NB4 (cell line): ENCODE measurements around the gene PPP2R5C.

Experiments used
- DNase-seq: peaks from one replicate; pipeline ENCODE4 v3.0.0; 2010; ENCODE audit warnings: low read depth
- H3K4me3 ChIP-seq: one replicate; pipeline ENCODE4 v1.5.1; 2011; ENCODE audit warnings: mild to moderate bottlenecking, low read depth, low read length, moderate library complexity
- MYC ChIP-seq: IDR thresholded peaks from 2 replicates; pipeline ENCODE4 v1.6.1; 2011; ENCODE audit warnings: low read depth, low read length
- POLR2A ChIP-seq: IDR thresholded peaks from 2 replicates; pipeline ENCODE4 v1.6.1; 2011; ENCODE audit warnings: mild to moderate bottlenecking; ENCODE audit not compliant: insufficient read length; ENCODE audit errors: extremely low read depth
- TF ChIP-seq, protein P1 (sequence below): IDR thresholded peaks from 2 replicates; pipeline ENCODE4 v1.6.1; 2011; ENCODE audit warnings: low read depth, low read length
- TF ChIP-seq, protein P2 (sequence below): IDR thresholded peaks from one replicate; pipeline ENCODE4 v1.5.1; 2012; ENCODE audit warnings: low read depth, low read length

Gene PPP2R5C

DNA sequence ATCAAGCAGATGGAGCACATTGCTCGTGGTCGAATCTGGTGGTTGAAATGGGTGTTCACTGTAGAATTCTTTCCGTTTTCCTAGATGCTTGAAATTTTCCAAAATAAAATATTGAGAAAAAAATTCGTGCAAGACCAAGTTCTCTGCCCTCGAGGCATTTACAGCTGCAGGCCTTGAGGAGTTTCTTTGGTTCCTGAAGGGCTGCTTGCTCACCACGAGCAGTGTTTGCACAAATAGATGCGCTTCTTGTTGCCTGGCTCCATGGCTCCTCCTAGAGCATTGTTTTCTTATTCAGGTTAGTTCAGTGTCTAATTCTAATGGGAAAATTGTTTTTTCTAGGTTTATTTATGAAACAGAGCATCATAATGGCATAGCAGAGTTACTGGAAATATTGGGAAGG lies 128.4 kb downstream of the PPP2R5C start:
- H3K4me3 ChIP-seq, result no peak overlapping the region
- TF ChIP-seq, protein P1, sequence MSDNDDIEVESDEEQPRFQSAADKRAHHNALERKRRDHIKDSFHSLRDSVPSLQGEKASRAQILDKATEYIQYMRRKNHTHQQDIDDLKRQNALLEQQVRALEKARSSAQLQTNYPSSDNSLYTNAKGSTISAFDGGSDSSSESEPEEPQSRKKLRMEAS, result no peak
- TF ChIP-seq, protein P2, sequence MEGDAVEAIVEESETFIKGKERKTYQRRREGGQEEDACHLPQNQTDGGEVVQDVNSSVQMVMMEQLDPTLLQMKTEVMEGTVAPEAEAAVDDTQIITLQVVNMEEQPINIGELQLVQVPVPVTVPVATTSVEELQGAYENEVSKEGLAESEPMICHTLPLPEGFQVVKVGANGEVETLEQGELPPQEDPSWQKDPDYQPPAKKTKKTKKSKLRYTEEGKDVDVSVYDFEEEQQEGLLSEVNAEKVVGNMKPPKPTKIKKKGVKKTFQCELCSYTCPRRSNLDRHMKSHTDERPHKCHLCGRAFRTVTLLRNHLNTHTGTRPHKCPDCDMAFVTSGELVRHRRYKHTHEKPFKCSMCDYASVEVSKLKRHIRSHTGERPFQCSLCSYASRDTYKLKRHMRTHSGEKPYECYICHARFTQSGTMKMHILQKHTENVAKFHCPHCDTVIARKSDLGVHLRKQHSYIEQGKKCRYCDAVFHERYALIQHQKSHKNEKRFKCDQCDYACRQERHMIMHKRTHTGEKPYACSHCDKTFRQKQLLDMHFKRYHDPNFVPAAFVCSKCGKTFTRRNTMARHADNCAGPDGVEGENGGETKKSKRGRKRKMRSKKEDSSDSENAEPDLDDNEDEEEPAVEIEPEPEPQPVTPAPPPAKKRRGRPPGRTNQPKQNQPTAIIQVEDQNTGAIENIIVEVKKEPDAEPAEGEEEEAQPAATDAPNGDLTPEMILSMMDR, result no peak
- no peak for TF ChIP-seq POLR2A
- TF ChIP-seq MYC, result no peak
- DNase-seq, result peak; percentile 32

DNA sequence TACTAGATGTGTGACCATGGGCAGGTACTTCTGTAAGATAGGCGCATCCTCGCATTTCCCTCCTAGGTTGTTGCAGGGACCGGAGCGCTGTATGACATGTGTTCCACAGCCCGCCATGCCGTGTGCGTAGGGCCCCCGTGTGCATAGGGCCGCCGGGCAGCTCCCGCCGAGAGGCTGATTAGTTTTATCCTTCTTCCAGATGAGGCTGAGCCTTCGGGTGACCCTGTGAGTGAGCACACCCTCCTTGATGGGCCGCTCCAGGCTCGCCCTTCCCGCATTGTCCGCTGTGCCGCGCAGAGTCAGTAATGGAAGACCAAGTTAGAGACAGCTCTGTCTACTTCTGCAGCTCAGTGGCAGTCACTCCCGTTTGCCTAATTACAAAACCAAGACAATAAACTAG lies 130.0 kb downstream of the PPP2R5C start:
- no peak overlapping the region for H3K4me3 ChIP-seq
- no peak for TF ChIP-seq POLR2A
- TF ChIP-seq, protein P2, result no peak
- DNase-seq, result no peak

DNA sequence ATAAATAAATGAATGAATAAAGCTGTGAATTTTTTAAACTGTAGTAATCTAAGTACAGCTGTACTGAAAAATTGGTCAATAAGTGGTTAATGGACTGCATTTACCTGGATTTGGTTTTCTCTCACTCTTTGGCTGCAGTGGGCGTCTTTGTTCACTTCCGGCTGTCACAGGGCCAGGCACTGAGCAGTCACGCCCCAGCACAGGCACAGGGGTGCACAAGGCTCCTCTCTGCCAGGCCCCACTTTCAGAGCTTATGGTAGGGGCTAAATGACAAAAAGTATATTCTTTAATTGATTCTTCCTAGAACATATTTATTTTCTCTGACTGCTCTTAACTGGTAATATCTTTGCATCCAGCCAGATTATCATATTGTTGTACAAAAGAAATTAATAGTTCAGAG lies 132.2 kb downstream of the PPP2R5C start:
- H3K4me3 ChIP-seq, result no peak overlapping the region
- no peak for DNase-seq
- TF ChIP-seq POLR2A (no peak), MYC (no peak)
- TF ChIP-seq, protein P2, result no peak
- TF ChIP-seq, protein P1, result no peak

DNA sequence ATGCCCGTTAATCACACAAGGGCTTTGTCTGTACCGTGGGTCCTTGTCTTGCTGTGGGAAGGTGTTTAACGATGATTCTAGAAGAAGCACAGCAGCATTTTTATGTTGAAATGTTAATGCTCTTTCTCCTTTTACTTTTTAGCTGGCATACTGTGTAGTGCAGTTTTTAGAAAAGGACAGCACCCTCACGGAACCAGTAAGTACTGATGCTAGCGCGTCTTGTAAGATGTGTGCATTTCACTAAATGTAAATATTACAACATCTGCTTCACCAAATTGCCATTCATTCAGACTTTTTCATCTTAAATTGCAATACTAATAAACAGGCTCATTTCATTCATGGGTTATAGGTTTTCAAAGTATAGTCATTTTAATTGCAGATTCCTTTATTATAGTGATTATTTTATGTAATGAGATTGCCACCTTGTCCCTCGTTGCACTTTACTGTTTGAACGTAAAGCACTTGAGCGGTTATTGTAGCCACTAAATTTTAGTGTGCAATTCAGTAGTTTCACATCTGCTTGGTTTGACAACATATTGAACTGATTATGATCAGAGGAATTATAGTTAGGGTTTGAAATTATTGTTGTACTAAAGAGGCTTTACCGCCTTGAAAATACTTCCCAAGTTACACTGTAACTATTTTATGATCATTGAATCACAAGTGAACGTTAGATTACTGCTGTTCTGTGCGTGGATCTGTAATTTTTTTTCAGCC lies 133.0 kb downstream of the PPP2R5C start:
- TF ChIP-seq, protein P1, result no peak
- no peak for TF ChIP-seq MYC
- TF ChIP-seq, protein P2, result no peak
- no peak for TF ChIP-seq POLR2A
- no peak overlapping the region for H3K4me3 ChIP-seq
- DNase-seq, result no peak

DNA sequence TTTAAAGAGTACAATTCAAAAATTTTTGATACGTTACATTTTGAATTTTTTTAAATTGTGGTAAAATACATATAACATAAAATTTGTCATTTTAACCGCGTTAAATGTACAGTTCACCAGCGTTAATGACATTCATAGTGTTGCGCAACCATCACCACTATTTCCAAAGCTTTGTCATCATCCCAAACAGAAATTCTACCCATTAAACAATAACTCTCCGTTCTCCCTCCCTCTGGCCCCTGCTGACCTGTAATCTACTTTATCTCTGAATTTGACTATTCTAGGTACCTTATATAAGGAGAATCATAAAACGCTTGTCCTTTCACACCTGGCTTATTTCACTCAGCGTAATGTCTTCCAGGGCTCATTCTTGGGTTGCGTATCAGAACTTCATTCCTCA lies 133.7 kb downstream of the PPP2R5C start:
- TF ChIP-seq, protein P2, result no peak
- TF ChIP-seq MYC, result no peak
- TF ChIP-seq, protein P1, result no peak
- TF ChIP-seq POLR2A, result no peak

DNA sequence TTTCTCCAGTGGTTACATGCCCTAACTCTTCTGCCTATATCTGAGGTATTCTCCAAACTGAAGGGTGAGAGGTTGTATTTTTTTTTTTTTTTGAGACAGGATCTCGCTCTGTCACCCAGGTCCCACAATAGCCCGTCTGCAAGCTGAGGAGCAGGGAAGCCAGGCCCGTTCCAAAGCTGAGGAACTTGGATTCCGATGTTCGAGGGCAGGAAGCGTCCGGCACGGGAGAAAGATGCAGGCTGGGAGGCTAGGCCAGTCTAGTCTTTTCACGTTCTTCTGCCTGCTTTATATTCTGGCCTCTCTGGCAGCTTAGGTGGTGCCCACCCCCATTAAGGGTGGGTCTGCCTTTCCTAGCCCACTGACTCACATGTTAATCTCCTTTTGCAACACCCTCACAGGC lies 135.8 kb downstream of the PPP2R5C start:
- TF ChIP-seq, protein P2, result no peak
- no peak for TF ChIP-seq POLR2A
- TF ChIP-seq, protein P1, result no peak
- TF ChIP-seq MYC, result no peak
- no peak overlapping the region for H3K4me3 ChIP-seq
- DNase-seq, result no peak

More for the DNA sequence above, 133.7 kb downstream of the PPP2R5C start:
- DNase-seq, result no peak
- no peak overlapping the region for H3K4me3 ChIP-seq
